ENCODE measurements around the gene ARHGAP27. TPM values are rescaled to one million over a fixed set of nuclear protein-coding genes. Genes with fewer than 3 reads are reported as not detected.
"Not testable (repeated sequence)": the region's sequence is repeated elsewhere in the genome, so short reads cannot be mapped to it uniquely, and the experiment has no call there.

ARHGAP27 gene
- total RNA-seq, 1 experiment from 2014 or later = 0.17 TPM

- ChIA-PET POLR2A (ENCODE audit: low non-redundant PET) (no interaction called here), CTCF (no interaction called here)
- H3K36me3 ChIP-seq (ENCODE audit: insufficient read depth, low read length, poor library complexity, severe bottlenecking) = no peaks in the 10 kb centered on the region
- TF ChIP-seq EZH2 (IDR thresholded peaks at IDR 0.05; ENCODE audit: borderline replicate concordance, low read depth, low read length, poor library complexity, severe bottlenecking) = no peak
- TF ChIP-seq, protein P1, sequence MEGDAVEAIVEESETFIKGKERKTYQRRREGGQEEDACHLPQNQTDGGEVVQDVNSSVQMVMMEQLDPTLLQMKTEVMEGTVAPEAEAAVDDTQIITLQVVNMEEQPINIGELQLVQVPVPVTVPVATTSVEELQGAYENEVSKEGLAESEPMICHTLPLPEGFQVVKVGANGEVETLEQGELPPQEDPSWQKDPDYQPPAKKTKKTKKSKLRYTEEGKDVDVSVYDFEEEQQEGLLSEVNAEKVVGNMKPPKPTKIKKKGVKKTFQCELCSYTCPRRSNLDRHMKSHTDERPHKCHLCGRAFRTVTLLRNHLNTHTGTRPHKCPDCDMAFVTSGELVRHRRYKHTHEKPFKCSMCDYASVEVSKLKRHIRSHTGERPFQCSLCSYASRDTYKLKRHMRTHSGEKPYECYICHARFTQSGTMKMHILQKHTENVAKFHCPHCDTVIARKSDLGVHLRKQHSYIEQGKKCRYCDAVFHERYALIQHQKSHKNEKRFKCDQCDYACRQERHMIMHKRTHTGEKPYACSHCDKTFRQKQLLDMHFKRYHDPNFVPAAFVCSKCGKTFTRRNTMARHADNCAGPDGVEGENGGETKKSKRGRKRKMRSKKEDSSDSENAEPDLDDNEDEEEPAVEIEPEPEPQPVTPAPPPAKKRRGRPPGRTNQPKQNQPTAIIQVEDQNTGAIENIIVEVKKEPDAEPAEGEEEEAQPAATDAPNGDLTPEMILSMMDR (conservative IDR thresholded peaks at IDR 0.05; ENCODE audit: low read depth, low read length) = no peak
- H3K27me3 ChIP-seq (replicated peaks; ENCODE audit: insufficient read depth, low read depth, low read length, poor library complexity) = no peaks in the 10 kb centered on the region
- H3K4me1 ChIP-seq (ENCODE audit: insufficient read depth, low read length, poor library complexity, severe bottlenecking) = no peaks in the 10 kb centered on the region
- no peak for DNase-seq (ENCODE audit: low spot score)
- BruUV-seq (replicated peaks) = no TSS peak
- H3K4me3 ChIP-seq (ENCODE audit: low read depth, low read length, poor library complexity, severe bottlenecking) = no peak overlapping the region
- no peaks in the 10 kb centered on the region for H3K9me3 ChIP-seq (ENCODE audit: low read depth, low read length, poor library complexity, severe bottlenecking)
- intact Hi-C loops (cut with micrococcal nuclease; ENCODE audit: unreplicated experiment) = no loop called here
- H3K27ac ChIP-seq (ENCODE audit: low read depth, low read length, poor library complexity, severe bottlenecking) = no peak overlapping the region
Measured at GRCh38 chr17:45441526-45442310, 9.0 kb upstream of the ARHGAP27 start.

DNA sequence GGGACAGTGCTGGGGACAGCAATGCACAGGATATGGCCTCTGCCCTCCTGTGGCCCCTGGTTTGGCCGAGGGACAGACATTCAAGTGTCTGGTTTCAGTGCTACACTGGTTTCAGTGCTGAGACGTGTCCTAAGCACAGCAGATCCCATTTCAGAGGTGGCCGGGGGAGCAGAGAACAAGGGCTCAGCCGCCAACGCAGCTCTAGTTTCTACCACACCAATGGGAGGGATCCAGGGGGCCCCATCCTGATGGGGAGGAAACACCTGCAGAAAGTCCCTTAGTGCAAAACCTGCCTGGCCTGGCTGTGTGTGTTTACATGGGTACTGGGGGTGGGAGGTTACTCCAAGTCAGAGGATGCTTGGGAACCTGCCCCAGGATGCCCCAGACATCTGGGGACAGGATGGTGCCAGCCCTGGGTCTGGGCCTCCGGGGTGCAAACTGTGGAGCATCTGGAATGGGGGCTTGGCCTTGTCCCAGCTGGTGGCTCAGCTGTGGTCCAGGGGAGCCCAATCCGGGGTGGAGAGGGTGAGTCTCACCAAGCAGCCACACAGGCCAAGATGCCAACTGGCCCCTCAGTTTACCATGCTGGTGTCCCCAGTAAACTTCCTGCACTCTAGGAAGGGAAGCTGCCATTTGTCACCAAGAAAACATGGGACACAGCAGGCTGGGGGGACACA, 8.3 kb upstream of the ARHGAP27 start:
- BruUV-seq (replicated peaks); intact Hi-C loops (cut with micrococcal nuclease; ENCODE audit: unreplicated experiment); CTCF ChIA-PET; H3K9me3 ChIP-seq (ENCODE audit: low read depth, low read length, poor library complexity, severe bottlenecking); H3K27ac ChIP-seq (ENCODE audit: low read depth, low read length, poor library complexity, severe bottlenecking); H3K4me3 ChIP-seq (ENCODE audit: low read depth, low read length, poor library complexity, severe bottlenecking); H3K27me3 ChIP-seq (replicated peaks; ENCODE audit: insufficient read depth, low read depth, low read length, poor library complexity); H3K4me1 ChIP-seq (ENCODE audit: insufficient read depth, low read length, poor library complexity, severe bottlenecking); DNase-seq (ENCODE audit: low spot score); H3K36me3 ChIP-seq (ENCODE audit: insufficient read depth, low read length, poor library complexity, severe bottlenecking); POLR2A ChIA-PET (ENCODE audit: low non-redundant PET): not testable (repeated sequence)

DNA sequence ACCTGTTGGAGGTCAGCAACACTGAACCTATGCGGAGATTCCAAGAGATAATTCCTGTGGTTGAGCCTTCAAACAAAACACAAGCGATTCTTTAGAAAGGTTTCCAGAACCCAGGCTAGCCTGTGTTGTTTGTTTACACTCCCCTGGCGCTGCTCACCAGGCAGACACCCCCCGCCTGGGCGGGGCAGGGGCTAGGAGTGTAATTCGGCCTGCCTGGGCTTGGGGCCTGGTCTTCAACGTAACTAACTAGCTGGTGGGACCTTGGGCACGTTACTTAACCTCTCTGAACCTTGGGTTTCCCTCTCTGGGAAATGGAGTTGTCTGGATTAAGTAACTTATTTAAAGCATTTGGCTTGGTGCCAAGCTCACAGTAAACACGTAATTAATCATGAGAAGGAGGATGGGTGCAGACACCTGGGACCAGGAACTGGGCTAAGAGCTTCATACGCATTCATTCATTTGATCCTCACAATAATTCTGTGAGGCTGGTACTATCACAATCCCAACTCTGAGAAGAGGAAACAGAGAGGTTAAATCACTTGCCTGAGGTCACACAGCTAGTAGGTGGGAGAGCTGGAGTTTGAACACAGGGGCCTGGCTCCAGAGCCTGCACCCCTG, 7.6 kb upstream of the ARHGAP27 start:
- no peak overlapping the region for H3K4me3 ChIP-seq (ENCODE audit: low read depth, low read length, poor library complexity, severe bottlenecking)
- no peak for TF ChIP-seq EZH2 (IDR thresholded peaks at IDR 0.05; ENCODE audit: borderline replicate concordance, low read depth, low read length, poor library complexity, severe bottlenecking)
- TF ChIP-seq, protein P1 (conservative IDR thresholded peaks at IDR 0.05; ENCODE audit: low read depth, low read length) = no peak
- intact Hi-C loops (cut with micrococcal nuclease; ENCODE audit: unreplicated experiment) = no loop called here
- no TSS peak for BruUV-seq (replicated peaks)
- no peaks in the 10 kb centered on the region for H3K4me1 ChIP-seq (ENCODE audit: insufficient read depth, low read length, poor library complexity, severe bottlenecking)
- CTCF ChIA-PET = no interaction called here
- POLR2A ChIA-PET (ENCODE audit: low non-redundant PET) = no interaction called here
- DNase-seq (ENCODE audit: low spot score) = no peak
- H3K9me3 ChIP-seq (ENCODE audit: low read depth, low read length, poor library complexity, severe bottlenecking) = no peaks in the 10 kb centered on the region
- no peaks in the 10 kb centered on the region for H3K36me3 ChIP-seq (ENCODE audit: insufficient read depth, low read length, poor library complexity, severe bottlenecking)
- no peaks in the 10 kb centered on the region for H3K27me3 ChIP-seq (replicated peaks; ENCODE audit: insufficient read depth, low read depth, low read length, poor library complexity)
- H3K27ac ChIP-seq (ENCODE audit: low read depth, low read length, poor library complexity, severe bottlenecking) = no peak overlapping the region
